HG02571 (cell line): Measurements from ENCODE around the gene KAT5.
"Not testable (repeated sequence)": the region's sequence is repeated elsewhere in the genome, so short reads cannot be mapped to it uniquely, and the experiment has no call there.

Experiments
- ATAC-seq: cut with Tn5 transposase; IDR thresholded peaks from one replicate; pipeline ENCODE4 v1.9.1; 2021; ENCODE audit warnings: mild to moderate bottlenecking, moderate library complexity; ENCODE audit not compliant: unreplicated experiment

Gene KAT5

GRCh38 chr11:65708451-65708850 lies 3.6 kb upstream of the KAT5 start:
- no peak for ATAC-seq

GRCh38 chr11:65709661-65710060 lies 2.4 kb upstream of the KAT5 start:
- ATAC-seq: no peak

- ATAC-seq: no peak
These were observed 1.6 kb upstream of the KAT5 start for GRCh38 chr11:65710421-65710820.

GRCh38 chr11:65712633-65713076 lies 603 bp downstream of the KAT5 start:
- no peak for ATAC-seq

- ATAC-seq: no peak
These were observed 1.3 kb downstream of the KAT5 start for GRCh38 chr11:65713212-65713969.

GRCh38 chr11:65714433-65714832 lies 2.4 kb downstream of the KAT5 start:
- no peak for ATAC-seq

GRCh38 chr11:65716302-65716701 lies 4.2 kb downstream of the KAT5 start:
- ATAC-seq: no peak

GRCh38 chr11:65716774-65717405 lies 4.8 kb downstream of the KAT5 start:
- ATAC-seq: no peak

- no peak for ATAC-seq
These were observed 5.9 kb downstream of the KAT5 start for GRCh38 chr11:65717906-65718305.

GRCh38 chr11:65718531-65718930 lies 6.5 kb downstream of the KAT5 start:
- ATAC-seq: no peak

GRCh38 chr11:65718964-65719492 lies 7.0 kb downstream of the KAT5 start:
- ATAC-seq: no peak

- ATAC-seq: peak; percentile 22
These were observed 7.8 kb downstream of the KAT5 start for GRCh38 chr11:65719871-65720210.

GRCh38 chr11:65720211-65720934 lies 8.3 kb downstream of the KAT5 start, which contains the start of gene RNASEH2C:
Gene RNASEH2C (minus strand): TSS chr11:65720798. CDS start chr11:65720758, 40 bp downstream.
- peak; percentile 67 for ATAC-seq

GRCh38 chr11:65722261-65722660 lies 10.2 kb downstream of the KAT5 start:
- ATAC-seq: no peak

GRCh38 chr11:65726660-65727059 lies 14.6 kb downstream of the KAT5 start:
- ATAC-seq: no peak

- ATAC-seq: no peak
These were observed 15.8 kb downstream of the KAT5 start for GRCh38 chr11:65727865-65728264.

- ATAC-seq: no peak
These were observed 18.4 kb downstream of the KAT5 start for GRCh38 chr11:65730461-65730860.

- not testable (repeated sequence) for ATAC-seq
These were observed 23.1 kb downstream of the KAT5 start for GRCh38 chr11:65735111-65735510.

- no peak for ATAC-seq
These were observed 24.8 kb downstream of the KAT5 start for GRCh38 chr11:65736810-65737209.

- ATAC-seq: no peak
These were observed 27.0 kb downstream of the KAT5 start for GRCh38 chr11:65739022-65739421.

GRCh38 chr11:65741185-65741584 lies 29.1 kb downstream of the KAT5 start:
- ATAC-seq: no peak

- ATAC-seq: no peak
These were observed 30.3 kb downstream of the KAT5 start for GRCh38 chr11:65742353-65742752.
